IPS-18c (cell line): ENCODE results near the gene SH3BP5L.
A peak's percentile ranks its signal among the peaks of the same experiment; 100 is the strongest.

Experiments used
- H3K4me3 ChIP-seq: 2 replicates; pipeline ENCODE4 v1.7.0; 2013; ENCODE audit warnings: low read depth, mild to moderate bottlenecking, low read length, moderate library complexity; ENCODE audit not compliant: insufficient read depth
- H3K9me3 ChIP-seq: one replicate; pipeline ENCODE4 v1.6.1; 2013; ENCODE audit warnings: mild to moderate bottlenecking, low read length, moderate library complexity; ENCODE audit not compliant: control insufficient read depth, insufficient read depth

Gene SH3BP5L

DNA sequence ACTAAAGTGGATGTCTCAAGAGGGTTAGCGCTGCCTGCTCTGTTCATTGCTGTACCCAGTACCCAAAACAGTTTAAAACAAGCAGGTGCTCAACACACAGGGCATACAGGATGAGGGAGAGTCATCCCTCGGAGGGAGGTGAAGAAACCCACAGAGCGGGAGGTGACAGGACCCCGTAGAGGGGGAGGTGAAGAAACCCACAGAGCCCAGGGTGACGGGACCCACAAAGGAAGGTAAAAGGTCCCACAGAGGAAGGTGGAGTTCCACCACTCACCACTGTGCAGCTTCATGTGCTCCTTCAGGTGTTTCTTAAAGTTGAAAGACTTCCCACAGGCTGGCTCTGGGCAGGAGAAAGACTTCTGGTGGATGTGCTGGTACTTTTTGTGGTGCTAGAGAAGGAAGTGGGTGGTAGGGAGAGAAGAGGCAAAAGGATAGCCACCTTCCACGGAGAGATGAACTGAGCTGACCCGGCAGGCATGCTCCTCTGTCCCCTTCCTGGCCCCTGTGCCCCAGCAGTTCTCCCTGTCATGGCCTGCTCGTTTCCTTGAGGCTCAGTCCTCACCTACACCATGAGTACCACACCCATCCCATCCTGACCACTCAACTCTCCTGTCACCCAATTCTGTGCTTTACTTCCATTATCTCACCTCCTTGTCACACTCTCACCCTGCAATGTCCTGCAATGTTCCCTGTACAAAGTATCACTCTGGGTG, 28.1 kb upstream of the SH3BP5L start:
- Histone ChIP-seq H3K4me3 (no peak overlapping the region), H3K9me3 (peaks cover 2% of the 10 kb centered on the region)

DNA sequence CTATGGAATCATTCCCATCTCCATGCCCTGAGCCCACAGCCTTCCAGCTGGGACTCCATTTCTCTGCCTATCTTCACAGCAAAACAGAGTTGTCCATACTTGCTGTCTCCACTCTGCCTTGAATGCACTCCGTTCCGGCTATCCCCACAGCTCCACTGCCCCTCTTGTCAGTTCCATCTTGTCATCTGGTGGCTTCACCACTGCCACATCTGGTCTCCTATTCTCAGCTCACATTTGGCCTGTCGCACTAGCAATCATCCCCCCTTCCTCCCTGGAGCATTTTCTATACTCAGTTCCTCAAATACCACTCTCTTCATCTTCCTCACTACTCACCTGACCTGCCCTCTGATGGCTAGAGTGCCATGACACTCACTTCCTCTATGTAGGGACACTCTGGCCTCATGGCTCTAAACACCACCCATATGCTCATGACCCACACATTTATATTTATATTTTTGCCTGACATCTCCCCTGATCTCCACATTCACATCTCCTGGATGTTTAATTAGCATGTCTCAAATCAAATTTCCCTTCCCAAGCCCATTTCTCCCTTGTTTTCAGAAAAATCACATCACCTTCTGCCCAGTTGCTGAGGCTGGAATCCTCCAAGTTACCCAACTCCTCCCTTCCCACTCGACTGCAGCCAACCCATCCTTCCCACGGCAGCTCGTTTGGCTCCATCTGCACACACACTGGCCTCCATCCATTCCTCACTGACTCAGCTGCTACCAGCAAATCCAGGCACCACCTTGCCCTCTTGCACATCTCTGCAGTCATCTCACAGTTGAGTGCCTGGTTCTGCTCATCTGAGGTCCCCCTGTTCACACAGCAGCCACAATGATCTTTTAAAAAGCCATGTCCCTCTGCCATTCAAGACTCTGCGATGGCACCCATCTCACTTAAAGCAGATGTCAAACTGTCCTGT, 27.0 kb upstream of the SH3BP5L start:
- H3K9me3 ChIP-seq, result peaks cover 2% of the 10 kb centered on the region
- no peak overlapping the region for H3K4me3 ChIP-seq

DNA sequence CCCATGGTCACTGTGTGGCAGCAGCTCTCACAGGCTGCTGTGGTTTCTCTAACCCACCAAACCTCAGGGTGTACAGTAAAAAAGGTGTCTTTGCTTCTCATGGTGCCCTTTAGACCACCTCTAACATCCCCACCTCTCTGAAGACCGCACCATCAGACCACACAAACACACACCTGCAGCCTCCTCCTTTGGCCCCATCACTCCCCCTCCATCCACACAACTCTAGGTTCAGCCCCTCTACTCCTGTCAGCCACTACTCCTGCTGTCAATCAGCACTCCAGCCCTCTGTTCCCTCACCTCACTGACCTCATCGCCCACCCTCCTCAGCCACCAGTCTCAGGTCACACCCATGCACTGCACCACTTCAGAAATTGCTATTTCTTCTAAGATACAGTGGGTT, 25.7 kb upstream of the SH3BP5L start:
- peaks cover 2% of the 10 kb centered on the region for H3K9me3 ChIP-seq
- H3K4me3 ChIP-seq, result no peak overlapping the region

DNA sequence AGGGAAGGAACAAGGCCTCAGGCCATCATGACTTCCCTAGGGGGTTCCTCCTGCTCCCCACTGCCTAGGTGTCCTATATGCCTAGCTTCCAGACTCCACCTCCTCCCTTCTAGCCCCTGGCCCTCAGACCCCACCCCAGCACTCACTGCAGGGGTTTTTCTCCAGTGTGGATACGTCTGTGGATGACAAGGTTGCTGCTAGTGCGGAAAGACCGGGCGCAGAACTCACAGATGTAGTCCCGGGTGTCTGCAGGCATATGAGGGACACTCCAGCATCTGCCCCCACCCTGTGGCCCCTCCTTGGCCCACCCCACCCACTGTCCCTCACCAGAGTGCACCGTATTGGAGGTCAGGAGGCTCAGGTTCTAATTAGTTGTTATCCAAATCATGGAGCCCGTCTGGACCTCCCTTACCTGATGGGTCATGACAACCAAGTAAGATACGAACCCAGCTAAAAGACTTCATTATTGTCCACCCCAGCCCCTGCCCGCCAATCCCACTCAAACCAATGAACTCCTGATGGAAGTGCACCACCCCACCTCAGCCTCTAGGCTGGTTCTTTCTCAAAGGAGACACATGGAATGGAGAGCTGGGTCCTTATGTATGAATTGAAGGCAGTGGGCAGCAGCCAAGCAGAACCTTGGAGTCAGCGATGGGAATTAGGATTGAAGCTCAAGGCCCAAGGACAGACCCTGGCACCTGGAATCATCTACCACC, 25.0 kb upstream of the SH3BP5L start:
- Histone ChIP-seq H3K4me3 (no peak overlapping the region), H3K9me3 (peaks cover 2% of the 10 kb centered on the region)

DNA sequence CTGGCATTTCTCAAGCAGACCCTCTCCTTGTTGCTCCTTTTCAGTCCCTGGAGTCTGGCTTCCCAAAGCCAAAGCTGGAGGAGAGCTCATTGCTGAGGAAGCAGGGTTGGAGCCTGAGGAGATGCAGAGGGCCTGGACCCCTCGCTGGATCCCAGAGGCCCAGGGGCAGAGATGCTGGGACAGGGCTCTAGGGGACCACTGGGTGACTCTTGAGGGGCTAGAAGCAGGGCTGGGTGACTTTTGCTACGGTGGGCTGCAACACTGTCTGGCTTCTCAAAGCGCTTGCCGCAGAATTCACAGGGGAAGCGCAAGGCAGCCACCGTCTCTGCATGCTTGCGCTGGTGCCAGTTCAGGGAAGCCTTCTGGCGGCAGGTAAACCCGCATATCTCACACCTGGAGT, 24.4 kb upstream of the SH3BP5L start:
- no peak overlapping the region for H3K4me3 ChIP-seq
- peaks cover 2% of the 10 kb centered on the region for H3K9me3 ChIP-seq

DNA sequence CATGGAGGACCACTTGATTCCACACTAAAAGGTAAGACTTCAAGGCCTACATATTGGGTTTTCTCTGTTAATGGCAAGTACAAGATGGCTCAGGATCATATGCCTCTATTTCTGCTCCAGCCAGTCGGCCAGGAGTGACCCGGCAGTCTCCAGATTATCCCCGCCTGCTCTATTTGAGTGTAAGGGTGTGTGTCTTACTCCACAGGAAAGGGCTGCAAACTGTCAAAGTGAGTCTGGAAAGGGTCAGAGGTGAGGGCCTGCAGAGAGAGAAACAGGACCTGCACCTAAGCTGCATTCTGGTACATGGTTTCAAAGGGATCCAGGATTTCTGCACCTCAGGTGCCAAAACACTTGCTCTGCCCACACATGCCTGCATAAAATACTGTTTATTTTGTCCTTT, 23.9 kb upstream of the SH3BP5L start:
- Histone ChIP-seq H3K4me3 (no peak overlapping the region), H3K9me3 (peaks cover 2% of the 10 kb centered on the region)

DNA sequence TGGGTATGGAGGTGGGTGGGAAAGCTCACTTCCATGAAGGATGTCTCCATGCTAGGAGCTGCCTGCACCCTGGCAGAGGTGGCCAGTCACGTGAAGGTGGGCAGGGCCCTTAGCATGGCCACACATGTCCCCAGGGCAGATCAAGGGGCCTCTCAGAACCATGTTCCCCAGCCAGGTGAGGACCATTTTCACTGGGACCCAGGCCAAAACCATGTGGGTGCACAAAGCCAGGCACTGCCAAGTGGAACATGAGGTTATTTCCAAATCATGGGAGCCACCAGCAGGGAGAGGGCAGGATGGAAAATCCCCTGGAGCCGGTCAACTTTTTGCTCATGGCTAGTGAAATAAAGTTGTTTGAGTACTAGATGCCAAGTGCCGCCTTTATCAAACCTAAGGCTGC, 23.4 kb upstream of the SH3BP5L start:
- Histone ChIP-seq H3K9me3 (peaks cover 2% of the 10 kb centered on the region), H3K4me3 (no peak overlapping the region)

DNA sequence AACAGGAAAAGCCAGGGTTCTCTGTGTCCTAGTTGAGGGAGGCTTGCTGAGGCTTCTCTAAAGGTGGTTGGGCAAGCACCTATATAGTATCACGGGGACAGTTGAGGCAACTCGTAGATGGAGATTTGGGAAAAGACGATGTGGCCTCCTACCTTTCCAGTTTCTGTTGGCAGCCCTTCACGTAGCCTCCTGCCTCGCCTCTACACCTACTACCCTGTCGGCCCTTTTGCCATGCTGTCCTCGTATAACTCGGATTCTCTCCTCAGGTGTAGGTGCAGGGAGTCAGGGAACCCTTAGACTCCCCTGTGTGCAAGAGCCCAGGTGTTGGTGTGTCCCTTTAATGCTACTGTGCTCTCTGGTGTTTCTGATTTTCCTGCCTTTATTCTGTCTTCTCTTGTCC, 22.9 kb upstream of the SH3BP5L start:
- H3K4me3 ChIP-seq, result no peak overlapping the region

DNA sequence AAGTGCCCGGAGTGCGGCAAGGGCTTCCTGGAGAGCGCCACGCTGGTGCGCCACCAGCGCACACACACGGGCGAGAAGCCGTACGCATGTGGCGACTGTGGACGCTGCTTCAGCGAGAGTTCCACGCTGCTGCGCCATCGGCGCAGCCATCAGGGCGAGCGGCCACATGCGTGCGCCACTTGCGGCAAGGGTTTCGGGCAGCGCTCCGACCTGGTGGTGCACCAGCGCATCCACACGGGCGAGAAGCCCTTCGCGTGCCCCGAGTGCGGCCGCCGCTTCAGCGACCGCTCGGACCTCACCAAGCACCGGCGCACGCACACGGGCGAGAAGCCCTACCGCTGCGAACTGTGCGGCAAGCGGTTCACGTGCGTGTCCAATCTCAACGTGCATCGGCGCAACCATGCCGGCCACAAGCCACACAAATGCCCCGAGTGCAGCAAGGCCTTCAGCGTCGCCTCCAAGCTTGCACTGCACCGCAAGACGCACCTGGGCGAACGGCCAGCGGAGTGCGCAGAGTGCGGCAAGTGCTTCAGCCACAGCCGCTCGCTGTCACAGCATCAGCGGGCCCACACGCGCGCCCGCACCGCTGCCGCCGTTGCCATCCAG, 22.3 kb upstream of the SH3BP5L start:
- no peaks in the 10 kb centered on the region for H3K9me3 ChIP-seq
- H3K4me3 ChIP-seq, result no peak overlapping the region

More for the DNA sequence above, 22.9 kb upstream of the SH3BP5L start:
- H3K9me3 ChIP-seq, result peaks cover 2% of the 10 kb centered on the region

DNA sequence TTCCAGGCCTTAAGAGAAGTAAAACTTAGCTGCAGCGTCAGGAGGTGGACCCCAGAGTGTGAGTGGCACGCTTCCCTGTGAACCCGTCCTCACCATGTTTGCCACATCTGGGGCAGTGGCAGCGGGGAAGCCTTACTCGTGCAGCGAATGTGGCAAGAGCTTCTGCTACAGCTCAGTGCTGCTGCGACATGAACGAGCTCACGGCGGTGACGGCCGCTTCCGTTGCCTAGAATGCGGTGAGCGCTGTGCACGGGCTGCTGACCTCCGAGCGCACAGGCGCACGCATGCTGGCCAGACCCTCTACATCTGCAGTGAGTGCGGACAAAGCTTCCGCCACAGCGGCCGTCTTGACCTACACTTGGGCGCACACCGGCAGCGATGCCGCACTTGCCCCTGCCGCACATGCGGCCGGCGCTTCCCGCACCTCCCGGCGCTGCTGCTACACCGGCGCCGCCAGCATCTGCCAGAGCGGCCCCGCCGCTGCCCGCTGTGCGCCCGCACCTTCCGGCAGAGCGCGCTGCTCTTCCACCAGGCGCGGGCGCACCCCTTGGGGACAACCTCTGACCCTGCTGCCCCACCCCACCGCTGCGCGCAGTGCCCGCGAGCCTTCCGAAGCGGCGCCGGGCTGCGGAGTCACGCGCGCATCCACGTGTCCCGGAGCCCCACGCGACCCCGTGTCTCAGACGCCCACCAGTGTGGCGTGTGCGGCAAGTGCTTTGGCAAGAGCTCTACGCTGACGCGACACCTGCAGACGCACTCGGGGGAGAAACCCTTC, 21.7 kb upstream of the SH3BP5L start:
- H3K4me3 ChIP-seq, result no peak overlapping the region

DNA sequence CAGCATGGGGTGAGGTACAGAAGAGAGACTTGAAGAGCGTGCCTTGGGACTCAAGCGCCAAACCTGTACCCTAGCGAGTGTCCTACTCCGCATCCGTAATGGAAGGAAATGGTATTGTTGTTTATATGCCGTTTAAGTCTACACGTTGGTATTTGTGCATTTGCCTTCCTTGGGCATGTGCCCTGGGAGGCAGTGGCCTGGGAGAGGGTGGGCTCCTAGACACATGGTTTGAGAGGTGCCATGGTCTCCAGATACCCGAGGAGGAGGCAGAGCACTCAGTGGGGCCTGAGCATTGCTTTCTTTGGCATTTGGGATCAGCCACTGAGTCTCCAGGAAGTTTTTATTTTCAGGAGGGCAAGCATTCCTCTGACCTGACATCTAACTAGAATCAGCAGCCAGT, 18.8 kb upstream of the SH3BP5L start:
- no peaks in the 10 kb centered on the region for H3K9me3 ChIP-seq
- H3K4me3 ChIP-seq, result no peak overlapping the region

More for the DNA sequence above, 21.7 kb upstream of the SH3BP5L start:
- no peaks in the 10 kb centered on the region for H3K9me3 ChIP-seq

DNA sequence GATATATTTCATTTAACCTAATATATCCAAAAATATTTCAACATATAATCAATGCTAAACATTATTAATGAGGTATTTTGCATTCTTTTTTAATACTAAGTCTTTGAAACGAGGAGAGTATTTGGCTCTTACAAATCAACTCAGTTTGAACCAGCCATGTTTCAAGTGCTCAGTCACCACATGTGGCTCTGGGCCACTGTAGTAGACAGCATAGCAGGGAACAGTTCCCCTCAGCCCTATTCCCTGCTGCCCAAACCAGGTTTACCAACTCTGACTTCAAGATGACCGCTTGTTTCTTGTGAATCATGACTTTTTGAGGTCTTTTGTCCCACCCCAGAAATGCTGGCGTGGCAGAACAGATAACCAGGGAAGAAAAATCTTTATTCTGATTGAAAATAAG, 18.0 kb upstream of the SH3BP5L start:
- no peaks in the 10 kb centered on the region for H3K9me3 ChIP-seq
- no peak overlapping the region for H3K4me3 ChIP-seq

DNA sequence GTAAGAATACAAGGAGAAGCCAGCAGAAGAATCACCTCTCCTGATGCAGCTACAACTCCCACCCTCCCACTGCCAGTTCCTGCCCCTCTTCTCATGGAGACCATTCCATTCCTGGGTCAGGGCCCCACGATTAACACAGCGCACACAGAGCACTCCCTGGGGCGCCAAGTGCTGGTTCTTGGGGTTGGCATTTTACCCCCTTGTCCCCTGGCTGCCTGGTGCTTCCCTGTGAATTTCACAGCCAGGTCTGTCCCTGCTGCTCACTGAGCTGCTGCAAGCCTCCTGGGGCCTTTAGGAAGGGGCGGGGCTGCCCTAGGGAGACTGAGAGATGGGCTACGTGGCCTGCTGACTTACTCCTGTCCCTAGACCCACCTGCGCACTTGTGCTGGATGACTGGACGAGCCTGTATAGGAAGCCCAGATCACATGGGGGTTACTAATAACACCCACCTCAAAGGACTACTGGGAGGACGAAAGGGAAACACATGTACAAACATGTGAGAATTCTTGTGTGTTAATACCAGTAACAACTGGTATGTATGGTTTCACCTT, 17.1 kb upstream of the SH3BP5L start:
- H3K4me3 ChIP-seq, result no peak overlapping the region
- H3K9me3 ChIP-seq, result no peaks in the 10 kb centered on the region

DNA sequence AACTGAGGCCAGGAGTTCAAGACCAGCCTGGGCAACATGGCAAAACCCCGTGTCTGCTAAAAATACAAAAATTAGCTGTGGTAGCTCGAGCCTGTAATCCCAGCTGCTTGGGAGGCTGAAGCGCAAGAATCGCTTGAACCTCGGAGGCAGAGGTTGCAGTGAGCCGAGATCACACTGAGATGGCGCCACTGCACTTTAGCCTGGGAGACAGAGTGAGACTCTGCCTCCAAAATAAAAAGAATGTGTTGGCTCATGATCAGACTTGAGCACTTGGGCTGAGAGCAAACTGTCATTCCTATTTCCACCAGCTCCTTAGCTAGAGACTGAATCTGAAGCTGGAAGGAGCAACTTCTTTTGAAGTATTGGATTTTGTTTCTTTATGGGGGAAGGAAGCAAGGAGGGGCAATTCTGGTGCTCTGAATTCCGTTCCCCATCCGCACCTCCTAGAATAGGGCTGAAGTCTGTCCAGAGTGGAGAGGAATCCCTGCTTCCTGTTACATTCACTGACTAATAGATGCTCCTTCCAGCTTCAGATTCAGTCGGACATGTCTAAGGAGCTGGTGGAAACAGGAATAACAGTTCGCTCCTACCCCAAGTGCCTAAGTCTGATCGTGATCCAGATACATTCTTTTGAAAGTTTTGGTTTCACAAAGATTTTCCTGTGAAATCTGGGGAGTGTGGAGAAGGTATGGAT, 16.1 kb upstream of the SH3BP5L start:
- Histone ChIP-seq H3K9me3 (no peaks in the 10 kb centered on the region), H3K4me3 (no peak overlapping the region)

DNA sequence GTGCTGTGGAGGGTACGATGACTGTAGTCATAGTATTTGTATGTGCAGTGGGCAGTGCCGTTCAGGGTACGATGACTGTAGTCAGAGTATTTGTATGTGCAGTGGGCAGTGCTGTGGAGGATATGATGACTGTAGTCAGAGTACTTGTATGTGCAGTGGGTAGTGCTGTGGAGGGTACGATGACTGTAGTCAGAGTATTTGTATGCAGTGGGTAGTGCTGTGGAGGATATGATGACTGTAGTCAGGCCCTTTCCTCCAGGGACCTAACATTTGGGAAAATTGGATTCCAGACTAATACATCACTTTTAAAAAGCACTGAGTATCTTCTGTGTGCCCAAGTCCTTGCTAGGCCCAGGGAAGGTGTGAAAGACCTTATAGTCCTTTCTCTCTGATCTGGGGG, 15.2 kb upstream of the SH3BP5L start:
- Histone ChIP-seq H3K9me3 (no peaks in the 10 kb centered on the region), H3K4me3 (no peak overlapping the region)

DNA sequence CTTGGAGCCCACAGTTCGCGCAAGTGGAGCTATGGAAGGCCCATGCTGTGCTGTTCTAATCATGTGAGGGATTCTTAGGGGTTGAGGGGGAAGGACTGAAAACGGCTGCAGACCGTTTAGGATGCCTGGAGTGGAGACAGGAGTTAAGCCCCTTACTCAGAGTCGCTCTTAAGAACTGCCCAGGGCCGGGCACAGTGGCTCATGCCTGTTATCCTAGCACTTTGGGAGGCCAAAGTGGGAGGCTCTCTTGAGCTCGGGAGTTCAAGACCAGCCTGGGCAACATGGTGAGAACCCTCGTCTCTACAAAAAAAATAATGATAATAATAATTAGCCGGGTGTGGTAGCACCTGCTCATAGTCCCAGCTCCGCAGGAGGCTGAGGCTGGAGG, 13.4 kb upstream of the SH3BP5L start:
- Histone ChIP-seq H3K9me3 (no peaks in the 10 kb centered on the region), H3K4me3 (peak overlapping the region; percentile 98)
